Transverse colon (tissue), 4 donors: ENCODE data around the gene C6orf62. TPM values are rescaled to one million over a fixed set of nuclear protein-coding genes. Genes with fewer than 3 reads are reported as not detected.
A peak's percentile ranks its signal among the peaks of the same experiment; 100 is the strongest.

ENCODE experiments used
- DNase-seq: peaks from one replicate; pipeline ENCODE4 v3.0.0-alpha.2; 2019
- H3K27ac ChIP-seq, 4 donors: fragments of 200-600 bp; sonication (generic); 2 replicates each; pipeline ENCODE4 v1.5.1; 2016 to 2018; ENCODE audit warnings: inconsistent platforms in 4 of 4
- H3K27me3 ChIP-seq: fragments of 200-600 bp; sonication (generic); 2 replicates; pipeline ENCODE4 v1.5.1; 2017; ENCODE audit warnings: inconsistent platforms
- H3K36me3 ChIP-seq, 4 donors: fragments of 200-600 bp; sonication (generic); 2 replicates each; pipeline ENCODE4 v1.5.1; 2017 to 2019; ENCODE audit warnings: inconsistent platforms in 4 of 4
- H3K4me1 ChIP-seq, 4 donors: fragments of 200-600 bp; sonication (generic); 2 replicates each; pipeline ENCODE4 v1.5.1; 2017 to 2020; ENCODE audit warnings: inconsistent platforms in 4 of 4
- H3K4me3 ChIP-seq, 4 donors: fragments of 200-600 bp; sonication (generic); 1 replicate in 1 of 4; 2 replicates in 3 of 4; pipeline versions ENCODE4 v1.5.1 to v1.6.1; 2017 to 2019; ENCODE audit warnings: inconsistent platforms in 4 of 4
- H3K9me3 ChIP-seq, 2 donors: fragments of 200-600 bp; sonication (generic); 2 replicates each; pipeline ENCODE4 v1.5.1; 2017 to 2019; ENCODE audit warnings: inconsistent platforms in 2 of 2
- EP300 ChIP-seq: sonication (generic); formaldehyde crosslinking; IDR thresholded peaks from one replicate; pipeline ENCODE4 v1.6.1; 2017; ENCODE audit warnings: antibody characterized with exemption, low read depth
- POLR2A ChIP-seq: fragments of 450-650 bp; IDR thresholded peaks from one replicate; pipeline ENCODE4 v1.6.1; 2016; ENCODE audit warnings: antibody characterized with exemption, mild to moderate bottlenecking, moderate library complexity
- POLR2AphosphoS5 ChIP-seq, 3 donors: sonication (generic); formaldehyde crosslinking; IDR thresholded peaks; one replicate each; pipeline ENCODE4 v1.6.1; 2016; ENCODE audit warnings: antibody characterized with exemption in 3 of 3
- WGBS, 2 donors: methylation state at CpG; one replicate each; pipeline ENCODE4 v1.1.5; 2018; ENCODE audit warnings: low coverage in 1 of 2; 5-methylcytosine and 5-hydroxymethylcytosine counted together
- in situ Hi-C, 4 donors: fragments of 200-750 bp; cut with MboI; loops; one replicate each; pipeline versions ENCODE4 v1.15.0 to v1.15.1; 2017; ENCODE audit warnings: low sequenced_read_pairs in 3 of 4, low pct_ligation_motif_present in 1 of 4, low pct_unique_long_range_greater_than_20kb in 1 of 4
- intact Hi-C: fragments of 100-400 bp; cut with DNase I; formaldehyde crosslinking; loops from one replicate; pipeline ENCODE4 v1.15.1; 2023; ENCODE audit warnings: low total_unique reads
- total RNA-seq, 4 donors: library from RNA; depleted of rRNA; stranded (reverse); fragments of >200 nt; gene quantifications; one replicate each; pipeline ENCODE4 v1.1.0, GENCODE V29; 2016
- TF ChIP-seq, protein P1 (sequence below), 5 experiments: fragments of 200-600 bp in 3 of 5; fragments of 450-650 bp in 2 of 5; sonication (generic) in 3 of 5; IDR thresholded peaks; 1 replicate in 2 of 5; 2 replicates in 3 of 5; pipeline ENCODE4 v1.5.1; 2016 to 2017; ENCODE audit warnings: antibody characterized with exemption in 5 of 5, inconsistent platforms in 3 of 5, mild to moderate bottlenecking in 2 of 5, moderate library complexity in 1 of 5

Gene C6orf62
- total RNA-seq, 4 donors from 2014 or later, result 29.9 to 64.3 (median 40.9) TPM

- H3K27me3 ChIP-seq, result no peaks in the 10 kb centered on the region
- 0 to 4% methylated on average over 8 to 9 of the region's 9 CpGs for WGBS, 2 donors
These were observed 51.6 kb downstream of the C6orf62 start for GRCh38 chr6:24667378-24667803.

GRCh38 chr6:24666641-24667377, 52.1 kb downstream of the C6orf62 start, which contains the start of the genes ACOT13 and TDP2:
TSS of gene ACOT13 (plus strand) at chr6:24667077. CDS start at chr6:24667264, 187 bp downstream.
TSS of gene TDP2 (minus strand) at chr6:24666899. CDS start at chr6:24666862, 37 bp downstream.
- in situ Hi-C loops, result no loop called here

More at GRCh38 chr6:24667378-24667803, 51.6 kb downstream of the C6orf62 start:
- Histone ChIP-seq H3K27ac (peak overlapping the region; percentile 92 to 97 (median 94)), H3K9me3 (peaks cover 5 to 8% of the 10 kb centered on the region in 2 donors), H3K4me3 (peak overlapping the region; percentile 50 to 89 (median 70)), H3K36me3 (no peaks in the 10 kb centered on the region), H3K4me1 (peaks cover 7 to 47% (median 30%) of the 10 kb centered on the region in 4 donors)
- intact Hi-C loops, result no loop called here
- DNase-seq, result peak; percentile 57
- TF ChIP-seq, protein P1, sequence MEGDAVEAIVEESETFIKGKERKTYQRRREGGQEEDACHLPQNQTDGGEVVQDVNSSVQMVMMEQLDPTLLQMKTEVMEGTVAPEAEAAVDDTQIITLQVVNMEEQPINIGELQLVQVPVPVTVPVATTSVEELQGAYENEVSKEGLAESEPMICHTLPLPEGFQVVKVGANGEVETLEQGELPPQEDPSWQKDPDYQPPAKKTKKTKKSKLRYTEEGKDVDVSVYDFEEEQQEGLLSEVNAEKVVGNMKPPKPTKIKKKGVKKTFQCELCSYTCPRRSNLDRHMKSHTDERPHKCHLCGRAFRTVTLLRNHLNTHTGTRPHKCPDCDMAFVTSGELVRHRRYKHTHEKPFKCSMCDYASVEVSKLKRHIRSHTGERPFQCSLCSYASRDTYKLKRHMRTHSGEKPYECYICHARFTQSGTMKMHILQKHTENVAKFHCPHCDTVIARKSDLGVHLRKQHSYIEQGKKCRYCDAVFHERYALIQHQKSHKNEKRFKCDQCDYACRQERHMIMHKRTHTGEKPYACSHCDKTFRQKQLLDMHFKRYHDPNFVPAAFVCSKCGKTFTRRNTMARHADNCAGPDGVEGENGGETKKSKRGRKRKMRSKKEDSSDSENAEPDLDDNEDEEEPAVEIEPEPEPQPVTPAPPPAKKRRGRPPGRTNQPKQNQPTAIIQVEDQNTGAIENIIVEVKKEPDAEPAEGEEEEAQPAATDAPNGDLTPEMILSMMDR (IDR thresholded peaks at IDR 0.05), result no peak
- TF ChIP-seq EP300 (no peak), POLR2A (no peak), POLR2AphosphoS5 (IDR thresholded peaks at IDR 0.05) (no peak)
- in situ Hi-C loops, result no loop called here

GRCh38 chr6:24666097-24666640, 52.8 kb downstream of the C6orf62 start:
- H3K4me3 ChIP-seq, result peak overlapping the region; percentile 50 to 89 (median 70)
- no peaks in the 10 kb centered on the region for H3K27me3 ChIP-seq
- WGBS, 2 donors, result 0% methylated on average over 4 to 26 of the region's 26 CpGs
- peak; percentile 56 for DNase-seq
- H3K36me3 ChIP-seq, result no peaks in the 10 kb centered on the region
- in situ Hi-C loops, result no loop called here
- intact Hi-C loops, result no loop called here
- H3K4me1 ChIP-seq, result peaks cover 7 to 57% (median 37%) of the 10 kb centered on the region in 4 donors
- H3K9me3 ChIP-seq, result peaks cover 5 to 8% of the 10 kb centered on the region in 2 donors
- peak overlapping the region; percentile 92 to 97 (median 94) for H3K27ac ChIP-seq
- TF ChIP-seq POLR2AphosphoS5 (IDR thresholded peaks at IDR 0.05) (no peak), EP300 (no peak), POLR2A (no peak)
- TF ChIP-seq, protein P1 (IDR thresholded peaks at IDR 0.05), result no peak

More at GRCh38 chr6:24666641-24667377, 52.1 kb downstream of the C6orf62 start, which contains the start of the genes ACOT13 and TDP2:
- Histone ChIP-seq H3K36me3 (no peaks in the 10 kb centered on the region), H3K9me3 (peaks cover 5 to 8% of the 10 kb centered on the region in 2 donors), H3K27me3 (no peaks in the 10 kb centered on the region), H3K27ac (peak within 1 kb of the TSS; percentile 92 to 97 (median 94)), H3K4me1 (peaks cover 7 to 52% (median 32%) of the 10 kb centered on the region in 4 donors), H3K4me3 (peak within 1 kb of the TSS; percentile 50 to 89 (median 70))
- intact Hi-C loops, result no loop called here
- DNase-seq, result peak; percentile 96
- WGBS, 2 donors, result 1% methylated on average over 44 of the region's 62 CpGs; no CpG with 5 or more reads in 1 of the 2 donors
- TF ChIP-seq POLR2A, result peak; percentile 94
- TF ChIP-seq EP300, result no peak
- TF ChIP-seq POLR2AphosphoS5 (IDR thresholded peaks at IDR 0.05), result peak; percentile 80 to 91 (median 90)
- TF ChIP-seq, protein P1 (IDR thresholded peaks at IDR 0.05), result peak; percentile 50 to 84 (median 57)
